HG03565 (cell line): Measurements from ENCODE around the gene HES7.

Source experiments
- ATAC-seq: cut with Tn5 transposase; IDR thresholded peaks from one replicate; pipeline ENCODE4 v1.9.1; 2021; ENCODE audit warnings: mild to moderate bottlenecking, moderate library complexity; ENCODE audit not compliant: unreplicated experiment

The HES7 gene

DNA sequence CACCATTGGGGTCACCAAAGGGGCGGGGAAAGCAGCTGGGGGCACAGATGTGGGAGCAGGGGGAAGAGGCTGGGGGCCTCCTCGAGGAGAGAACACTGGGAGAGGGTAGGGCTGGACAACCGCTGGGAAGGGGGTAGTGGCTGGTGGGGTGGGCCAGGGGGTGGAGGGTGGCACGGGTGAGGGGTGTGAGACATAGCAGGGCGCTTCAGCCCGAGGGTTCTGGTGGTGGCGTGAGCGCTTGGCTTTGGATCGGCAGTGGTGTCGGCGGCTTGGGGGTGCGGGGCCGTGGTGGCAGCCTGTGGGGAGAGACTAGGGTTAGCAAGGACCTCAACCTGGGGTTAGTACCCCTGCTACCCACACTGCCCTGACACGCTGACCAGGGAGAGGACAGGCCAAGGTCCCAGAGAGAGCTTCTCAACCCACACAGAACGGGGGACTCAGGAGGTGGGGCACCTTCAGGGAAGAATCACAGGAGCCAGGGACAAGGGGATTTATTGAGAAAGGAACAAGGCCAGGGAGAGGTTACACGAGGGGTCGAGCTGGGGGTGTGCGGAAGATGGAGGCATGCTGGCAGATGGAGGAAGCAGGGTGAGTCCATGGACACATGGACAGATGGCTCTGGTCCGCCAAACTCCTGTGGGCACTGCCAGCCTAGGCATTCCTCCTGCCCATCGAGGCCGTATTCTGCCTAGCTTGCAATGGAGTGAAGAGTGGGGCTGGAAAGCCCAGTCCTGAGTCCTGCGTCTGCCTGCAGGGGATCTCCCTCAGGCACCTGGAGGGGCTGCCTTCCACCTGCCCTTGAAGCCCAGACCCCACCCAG is 19.9 kb upstream of the HES7 start:
- ATAC-seq: no peak

GRCh38 chr17:8142887-8143580 is 19.1 kb upstream of the HES7 start:
- ATAC-seq: no peak

- no peak for ATAC-seq
Observed at GRCh38 chr17:8142158-8142886, 18.4 kb upstream of the HES7 start.

DNA sequence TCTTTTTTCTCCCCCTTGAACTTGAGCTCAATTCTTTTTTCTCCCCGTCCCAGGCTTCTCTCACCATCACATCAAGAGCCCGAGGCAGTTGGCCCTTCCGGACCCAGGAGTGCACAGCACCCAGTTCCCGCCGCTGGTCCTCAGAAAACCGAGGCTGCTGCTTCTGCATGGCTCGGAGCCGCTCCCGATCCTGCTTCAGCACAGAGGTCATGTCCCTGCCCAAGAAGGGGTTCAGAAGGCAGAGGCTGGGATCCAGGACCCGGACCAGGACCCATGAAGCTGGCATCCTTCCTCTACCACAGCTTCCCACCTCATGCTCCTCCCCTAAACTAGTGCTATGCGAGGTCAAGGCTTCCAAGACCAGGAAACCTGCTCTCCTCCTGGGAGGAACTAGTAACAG is 17.8 kb upstream of the HES7 start:
- no peak for ATAC-seq

DNA sequence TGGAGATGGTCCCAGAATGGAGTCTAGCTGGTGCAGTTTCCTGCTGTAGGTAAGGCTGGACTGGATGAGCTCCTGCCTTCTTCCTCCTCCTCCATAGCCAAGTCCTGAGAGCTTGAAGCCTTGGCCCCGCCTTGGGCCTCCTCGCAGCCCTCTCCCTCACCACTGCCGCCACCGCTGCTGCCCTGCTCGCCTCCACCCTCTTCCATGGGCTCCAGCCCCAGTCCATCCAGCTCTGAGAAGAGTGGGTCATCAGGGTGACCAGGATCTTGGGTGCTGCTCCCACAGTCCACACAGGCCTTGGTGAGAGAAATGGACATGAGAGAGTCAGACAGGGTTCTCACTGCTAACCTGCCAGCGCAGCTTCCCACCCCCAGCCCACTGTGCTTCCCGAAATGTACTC is 17.1 kb upstream of the HES7 start:
- ATAC-seq: no peak

DNA sequence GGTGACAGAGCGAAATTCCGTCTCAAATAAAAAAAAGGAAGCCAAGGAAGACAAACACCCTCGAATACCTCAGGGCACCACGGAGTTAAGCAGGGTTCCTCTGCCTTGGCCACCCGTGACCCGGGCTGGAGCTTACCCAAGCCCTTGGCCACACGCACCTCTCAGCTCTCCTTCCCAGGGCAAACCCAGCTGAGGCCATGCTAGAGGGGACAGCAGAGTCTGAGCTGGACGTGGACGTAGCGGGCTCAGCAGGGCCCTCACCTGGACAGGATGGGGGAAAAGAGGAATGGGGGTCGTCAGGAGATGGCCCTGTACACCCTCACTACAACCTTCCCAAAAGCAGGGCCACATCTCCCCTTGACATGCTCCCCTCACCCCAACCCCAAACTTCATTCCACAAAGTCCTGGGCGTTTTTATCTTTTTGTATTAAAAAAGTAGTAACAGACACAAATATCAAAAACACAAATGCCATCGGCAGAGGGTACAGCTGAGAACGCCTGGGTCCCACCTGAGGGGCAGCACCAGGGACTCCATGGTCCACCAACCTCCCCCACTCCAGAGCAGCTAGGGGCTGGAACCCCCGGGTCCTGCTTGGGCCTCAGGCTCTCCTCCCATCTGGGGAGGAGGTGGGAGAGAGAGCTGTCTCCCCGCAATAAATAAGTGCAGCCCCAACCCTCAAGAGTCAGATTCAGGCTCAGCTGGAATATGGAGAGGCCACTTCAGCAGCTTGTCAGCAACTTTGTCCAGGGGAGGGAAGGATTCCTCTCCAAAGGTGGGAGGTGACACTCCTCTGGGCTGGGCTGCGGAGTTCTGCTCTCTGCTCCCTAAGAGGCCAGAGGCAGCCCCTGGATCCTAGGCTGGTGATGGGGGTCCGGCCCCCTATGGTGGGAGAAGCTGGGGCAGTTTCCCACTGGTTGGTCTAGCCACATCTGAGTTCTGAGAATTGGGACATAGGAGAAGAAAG is 16.4 kb upstream of the HES7 start:
- ATAC-seq: no peak

- ATAC-seq: peak; percentile 59
Observed at GRCh38 chr17:8138672-8139371, 14.9 kb upstream of the HES7 start.

GRCh38 chr17:8138374-8138671 is 14.4 kb upstream of the HES7 start:
- no peak for ATAC-seq

DNA sequence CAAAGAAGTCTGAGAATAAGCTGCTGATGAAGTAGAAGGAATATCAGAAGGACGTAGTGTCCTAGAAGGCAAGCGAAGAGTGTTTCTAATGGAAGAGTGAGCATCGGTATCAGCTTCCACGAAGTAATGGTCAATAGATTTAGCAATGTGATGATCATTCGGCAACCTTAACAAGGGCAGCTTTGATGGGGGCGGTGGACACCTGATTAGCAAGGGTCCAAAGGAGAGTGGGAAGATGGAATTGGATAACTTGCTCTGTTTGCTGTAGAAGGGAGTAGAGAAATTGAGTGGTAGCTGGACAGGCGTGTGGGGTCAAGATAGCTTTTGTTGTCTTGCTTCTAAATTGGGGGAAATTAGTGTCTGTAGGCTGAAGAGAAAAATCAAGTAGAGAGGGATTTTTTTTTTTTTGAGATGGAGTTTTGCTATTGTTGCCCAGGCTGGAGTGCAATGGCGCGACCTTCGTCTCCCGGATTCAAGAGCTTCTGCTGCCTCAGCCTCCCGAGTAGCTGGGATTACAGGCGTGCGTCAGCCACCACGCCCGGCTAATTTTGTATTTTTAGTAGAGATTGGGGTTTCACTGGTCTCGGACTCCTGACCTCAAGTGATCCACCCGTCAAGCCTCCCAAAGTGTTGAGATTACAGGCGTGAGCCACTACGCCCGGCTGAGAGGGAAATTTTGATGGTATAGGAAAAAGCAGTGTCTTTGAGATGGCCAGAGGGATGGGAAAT is 13.9 kb upstream of the HES7 start:
- no peak for ATAC-seq

- no peak for ATAC-seq
Observed at GRCh38 chr17:8133941-8134340, 10.0 kb upstream of the HES7 start.

DNA sequence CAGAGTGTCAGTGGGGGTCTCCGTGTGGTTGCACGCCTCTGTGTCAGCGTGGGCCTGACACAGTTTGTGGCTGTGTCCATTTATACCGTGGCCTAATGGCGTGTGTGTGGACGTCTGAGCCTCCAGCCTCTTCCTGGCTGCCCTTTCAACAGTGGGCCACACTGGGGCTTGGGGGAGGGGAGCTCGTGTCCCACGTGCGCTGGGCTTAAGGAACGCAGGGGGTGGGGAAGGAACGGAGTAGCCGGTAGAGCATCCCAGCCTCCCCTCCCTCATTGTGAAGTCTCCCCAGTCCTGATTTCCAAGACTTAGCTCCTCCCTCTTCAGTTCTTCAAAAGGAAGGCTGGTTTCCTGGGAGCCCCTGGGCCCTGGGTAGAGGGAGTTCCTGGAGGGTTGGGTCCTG is 9.5 kb upstream of the HES7 start:
- ATAC-seq: no peak

GRCh38 chr17:8131844-8132441 is 8.0 kb upstream of the HES7 start:
- ATAC-seq: no peak

DNA sequence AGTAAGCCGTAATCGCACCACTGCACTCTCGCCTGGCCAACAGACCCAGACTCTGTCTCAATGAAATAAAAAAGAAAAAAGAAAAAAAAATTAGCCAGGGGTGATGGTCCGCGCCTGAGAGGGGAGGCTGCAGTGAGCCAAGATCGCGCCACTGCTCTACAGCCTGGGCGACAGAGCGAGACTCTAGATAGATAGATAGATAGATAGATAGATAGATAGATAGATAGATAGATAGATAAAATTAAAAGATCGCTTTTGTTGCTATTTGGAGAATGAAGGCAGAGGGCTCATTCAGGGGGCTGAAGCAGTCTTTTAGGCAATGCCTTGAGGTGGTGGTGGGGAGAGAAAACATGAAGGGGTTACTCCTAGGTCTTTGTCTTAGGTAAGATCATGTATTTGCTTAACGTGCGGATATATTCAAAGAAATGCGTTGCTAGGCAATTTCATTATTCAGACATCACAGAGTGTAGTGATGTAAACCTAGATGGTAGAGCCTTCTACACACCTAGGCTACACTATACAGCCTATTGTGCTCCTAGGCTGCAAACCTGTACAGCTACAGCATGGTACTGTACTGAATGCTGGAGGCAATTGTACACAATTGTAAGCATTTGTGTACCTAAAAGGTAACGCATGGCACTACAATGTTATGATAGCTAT is 4.3 kb upstream of the HES7 start:
- ATAC-seq: no peak

- no peak for ATAC-seq
Observed at GRCh38 chr17:8126491-8127066, 2.7 kb upstream of the HES7 start.

- no peak for ATAC-seq
Observed at GRCh38 chr17:8125947-8126490, 2.1 kb upstream of the HES7 start.

- no peak for ATAC-seq
Observed at GRCh38 chr17:8125154-8125946, 1.4 kb upstream of the HES7 start.
